CD1c-positive myeloid dendritic cell (primary cell): Measurements from ENCODE around the gene ZNF532.
A peak's percentile ranks its signal among the peaks of the same experiment; 100 is the strongest.
"Not testable (repeated sequence)": the region's sequence is repeated elsewhere in the genome, so short reads cannot be mapped to it uniquely, and the experiment has no call there.

Experiments used
- DNase-seq: peaks from one replicate; pipeline ENCODE4 v3.0.0-alpha.2; 2016; ENCODE audit errors: extremely low spot score

ZNF532 gene

DNA sequence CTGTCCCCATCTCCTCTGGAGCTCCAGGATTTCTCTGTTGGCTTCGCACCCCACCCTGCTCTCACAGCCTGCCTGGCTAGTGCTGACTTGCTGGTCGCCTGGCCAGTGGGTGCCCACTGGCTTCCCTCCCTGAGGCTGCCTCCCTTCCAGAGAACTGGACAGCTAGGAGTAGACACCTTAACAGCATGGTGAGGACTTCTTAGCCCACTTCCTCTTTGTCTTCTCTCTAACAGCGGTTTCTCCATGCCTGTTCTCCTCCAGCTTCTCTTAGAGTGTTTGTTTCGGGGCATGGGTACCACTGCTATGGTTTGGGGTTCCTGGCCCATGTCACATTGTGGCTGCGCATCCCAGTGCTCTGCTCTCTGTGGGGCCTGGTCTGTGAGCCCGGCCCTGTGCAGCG lies 37.1 kb downstream of the ZNF532 start:
- DNase-seq: no peak

DNA sequence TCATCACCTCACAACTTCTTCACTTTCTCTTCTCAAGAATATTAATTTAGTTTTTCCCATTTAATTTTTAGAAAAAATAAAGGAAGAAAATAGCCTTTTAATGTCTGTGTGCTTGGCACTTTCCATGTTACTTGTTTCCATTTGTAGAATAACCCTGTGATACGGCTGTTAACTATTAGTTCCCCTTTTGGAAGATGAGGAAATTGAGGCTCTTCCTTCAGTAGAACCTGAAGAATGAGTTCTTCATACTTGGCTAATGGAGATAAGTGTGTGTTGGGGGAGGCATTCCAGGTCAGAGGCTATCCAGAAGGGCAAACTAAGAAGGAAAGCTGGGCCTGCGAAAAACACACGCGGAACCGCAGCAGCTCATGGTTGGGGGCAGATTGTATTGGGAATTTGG lies 38.3 kb downstream of the ZNF532 start:
- peak; percentile 20 for DNase-seq

DNA sequence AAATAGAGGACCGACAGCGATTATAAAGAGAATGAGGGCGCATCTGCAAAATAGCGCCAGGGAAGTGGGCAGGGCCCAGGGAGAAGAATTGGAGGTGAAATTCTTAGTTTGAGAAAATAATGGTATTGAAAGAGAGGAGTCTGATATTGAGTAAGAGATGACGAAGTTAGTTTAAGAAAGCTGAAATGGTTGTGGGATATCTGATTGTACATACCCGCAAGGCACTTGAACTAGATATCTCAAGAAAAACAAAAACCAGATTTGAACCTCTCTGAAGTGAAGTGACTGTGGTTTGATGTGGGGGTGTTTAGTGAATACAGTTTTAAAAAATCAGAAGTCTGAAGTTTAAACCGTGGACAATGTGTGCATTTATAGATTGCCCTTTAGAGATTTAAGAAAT lies 38.9 kb downstream of the ZNF532 start:
- DNase-seq: no peak

GRCh38 chr18:58905777-58906428 lies 41.2 kb downstream of the ZNF532 start:
- no peak for DNase-seq

DNA sequence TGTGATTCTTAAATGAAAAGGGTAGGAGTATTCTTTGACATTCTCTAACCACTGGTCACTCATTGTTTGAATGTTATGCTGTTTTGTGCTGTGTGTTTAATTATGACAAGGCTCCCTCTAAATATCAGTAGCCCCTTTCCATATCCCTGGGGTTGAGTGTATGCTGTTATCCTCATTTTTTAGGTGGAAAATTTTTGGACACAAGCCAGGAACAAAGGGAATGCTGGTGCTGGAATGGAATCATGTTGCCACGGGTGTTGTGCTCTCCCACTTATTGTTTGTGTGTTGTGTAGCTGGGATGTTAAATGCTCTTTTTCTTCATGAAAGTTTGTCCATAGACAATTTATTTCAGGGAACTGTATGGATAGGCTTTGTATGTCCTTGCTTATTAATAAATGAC lies 43.3 kb downstream of the ZNF532 start:
- no peak for DNase-seq

GRCh38 chr18:58909521-58909920 lies 44.8 kb downstream of the ZNF532 start:
- DNase-seq: no peak

DNA sequence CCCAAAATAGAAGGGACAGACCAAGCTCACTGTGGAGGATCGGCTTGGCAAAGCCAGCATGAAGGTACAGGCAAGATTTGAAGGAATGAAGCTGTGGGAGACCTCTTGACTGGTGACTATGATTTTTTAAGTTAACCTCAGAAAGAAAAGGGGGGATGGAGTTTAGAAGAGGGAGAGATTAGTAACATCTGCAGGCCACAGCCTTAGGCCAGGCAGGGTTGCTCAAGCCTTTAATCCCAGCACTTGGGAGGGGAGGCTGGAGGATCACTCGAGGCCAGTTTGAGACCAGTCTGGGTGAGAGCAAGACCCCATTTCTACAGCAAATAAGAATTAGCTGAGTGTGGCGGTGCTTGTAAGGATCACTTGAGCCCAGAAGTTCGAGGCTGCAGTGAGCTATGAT lies 46.6 kb downstream of the ZNF532 start:
- no peak for DNase-seq

DNA sequence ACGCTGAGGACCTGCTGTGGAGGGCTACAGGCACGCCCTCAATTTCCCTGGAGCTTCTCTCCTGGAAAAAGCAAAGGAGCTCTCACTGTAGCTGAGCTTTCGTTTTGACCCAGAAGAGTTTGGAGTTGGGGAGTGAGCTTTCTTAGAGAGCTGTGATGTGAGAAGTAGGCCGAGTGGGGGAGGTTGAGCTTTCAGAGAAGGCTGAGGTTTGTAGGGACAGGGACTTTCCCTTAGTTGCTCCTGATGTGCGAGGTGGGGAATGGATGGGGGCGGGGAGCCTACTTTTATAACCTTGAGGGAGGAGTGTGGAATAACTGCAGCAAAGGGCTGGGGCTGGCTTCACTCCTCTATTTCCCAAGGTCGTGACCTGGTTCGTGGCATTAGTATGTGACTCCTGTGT lies 47.1 kb downstream of the ZNF532 start:
- no peak for DNase-seq

DNA sequence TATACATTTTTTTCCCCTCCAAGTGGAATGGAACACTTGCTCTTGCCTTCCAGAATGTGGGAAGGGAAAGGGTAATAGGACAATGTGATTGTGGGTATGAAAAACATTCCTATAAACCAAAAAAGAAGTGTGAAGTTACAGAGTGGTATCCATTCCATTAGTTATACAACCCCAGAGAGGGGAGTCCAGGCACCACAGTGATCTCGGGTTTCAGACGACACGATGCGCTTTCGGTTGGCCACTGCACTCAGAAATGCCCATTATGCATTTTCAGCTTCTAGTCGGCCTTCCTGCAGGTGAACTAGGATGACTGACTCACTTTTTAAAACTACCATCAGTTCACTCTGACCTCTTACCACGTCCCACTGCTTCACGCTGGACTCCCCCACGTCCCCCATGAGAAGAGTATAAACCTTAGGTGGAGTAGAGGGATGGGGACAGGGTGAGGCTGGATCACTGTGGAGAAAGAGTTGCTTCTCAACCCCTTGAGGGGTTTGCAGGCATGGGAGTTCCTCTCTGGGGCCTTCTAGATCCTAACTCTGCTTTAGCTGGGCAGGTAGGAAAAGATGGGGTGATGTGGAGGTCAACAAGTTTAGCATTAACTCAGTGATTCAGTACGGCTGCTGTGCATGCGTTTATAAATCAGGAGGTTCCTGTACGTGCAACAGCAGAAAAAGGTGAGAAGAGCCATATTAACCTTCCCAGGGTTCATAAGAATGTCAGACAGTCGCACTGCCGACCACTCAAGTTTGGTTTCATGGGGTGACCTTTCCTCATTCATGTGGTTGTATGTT lies 50.5 kb downstream of the ZNF532 start:
- no peak for DNase-seq

DNA sequence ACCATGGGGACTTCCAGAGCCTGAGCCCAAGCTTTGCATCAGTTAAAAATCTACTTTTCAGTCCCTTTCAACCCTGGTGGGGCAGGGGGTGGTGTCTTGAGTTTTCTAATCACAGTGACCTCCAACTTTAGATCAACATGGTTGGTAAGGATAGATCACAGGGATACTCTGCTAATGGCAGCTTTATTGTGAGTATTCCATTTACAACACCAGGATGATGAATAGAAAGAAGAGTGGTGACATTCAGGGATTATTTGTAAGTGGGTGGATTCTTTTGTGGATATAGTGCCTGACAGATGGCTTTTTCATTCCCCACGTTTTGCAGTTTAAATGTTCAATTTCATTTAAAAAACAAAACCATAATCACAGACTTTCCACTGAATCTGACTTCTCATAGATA lies 51.3 kb downstream of the ZNF532 start:
- DNase-seq: no peak

DNA sequence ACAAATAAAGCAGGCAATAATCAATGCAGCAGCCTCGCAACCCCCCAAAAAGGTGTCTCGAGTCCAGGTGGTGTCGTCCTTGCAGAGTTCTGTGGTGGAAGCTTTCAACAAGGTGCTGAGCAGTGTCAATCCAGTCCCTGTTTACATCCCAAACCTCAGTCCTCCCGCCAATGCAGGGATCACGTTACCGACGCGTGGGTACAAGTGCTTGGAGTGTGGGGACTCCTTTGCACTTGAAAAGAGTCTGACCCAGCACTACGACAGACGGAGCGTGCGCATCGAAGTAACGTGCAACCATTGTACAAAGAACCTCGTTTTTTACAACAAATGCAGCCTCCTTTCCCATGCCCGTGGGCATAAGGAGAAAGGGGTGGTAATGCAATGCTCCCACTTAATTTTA lies 55.3 kb downstream of the ZNF532 start:
- not testable (repeated sequence) for DNase-seq

GRCh38 chr18:58922995-58923394 lies 58.3 kb downstream of the ZNF532 start:
- DNase-seq: no peak

GRCh38 chr18:58924473-58924872 lies 59.8 kb downstream of the ZNF532 start:
- DNase-seq: no peak

DNA sequence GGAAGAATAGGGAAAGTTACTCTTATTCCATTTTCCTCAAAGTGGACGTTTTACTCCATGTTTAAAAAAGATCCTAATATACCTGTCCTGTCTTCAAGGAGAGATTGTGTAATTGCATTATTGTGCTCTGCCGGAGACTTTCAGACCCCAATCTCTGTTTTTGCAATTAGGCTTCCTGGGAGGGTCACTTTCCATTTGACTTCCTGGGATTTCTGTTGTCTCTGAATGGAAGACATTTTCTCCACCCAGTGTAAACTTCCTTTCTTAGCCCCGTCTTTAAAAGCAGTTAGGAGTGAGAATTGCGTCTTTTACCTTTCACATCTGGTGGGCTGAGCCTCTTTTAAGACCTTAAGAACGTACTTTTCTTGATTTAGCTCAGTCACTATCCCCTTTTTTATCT lies 63.0 kb downstream of the ZNF532 start:
- DNase-seq: no peak

DNA sequence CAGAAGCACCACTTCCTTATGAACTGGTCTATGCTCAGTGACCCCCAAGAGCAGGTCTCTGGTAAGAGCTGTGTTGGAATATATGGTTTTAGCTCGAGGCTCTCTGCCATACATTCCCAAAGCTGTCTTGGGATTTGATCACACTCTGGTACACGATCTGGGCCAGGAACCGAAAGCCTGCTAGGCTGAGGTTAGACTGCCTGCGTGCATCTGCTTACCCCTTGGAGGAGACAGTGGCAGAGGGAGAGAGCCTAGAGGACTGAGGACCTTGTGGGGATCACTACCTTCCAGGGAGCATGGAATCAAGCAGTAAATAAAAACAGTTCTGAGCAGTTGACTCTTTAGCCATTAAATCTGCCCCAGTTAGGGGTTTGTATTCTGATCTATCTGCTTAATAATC lies 63.7 kb downstream of the ZNF532 start:
- DNase-seq: no peak

DNA sequence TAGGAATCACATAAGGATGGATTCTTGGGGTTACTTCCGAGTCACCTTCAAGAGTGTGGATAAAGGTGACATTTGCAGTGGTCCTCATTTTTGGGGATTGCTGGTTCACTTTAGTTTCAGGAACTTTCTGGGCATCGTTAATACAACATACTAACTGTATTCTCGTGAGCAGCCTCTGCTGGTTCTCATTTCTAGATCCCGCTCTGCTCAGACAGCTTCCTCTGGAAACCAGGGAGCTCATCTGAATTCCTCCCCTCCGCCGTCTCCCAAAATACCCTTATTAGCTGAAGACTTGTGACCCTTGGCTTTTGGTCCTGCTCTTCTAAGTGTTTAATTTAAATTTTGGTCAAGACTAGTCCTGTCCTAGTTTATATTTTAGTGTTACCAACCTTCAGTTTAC lies 64.5 kb downstream of the ZNF532 start:
- DNase-seq: no peak

- DNase-seq: no peak
Measured at GRCh38 chr18:58934356-58934755, 69.7 kb downstream of the ZNF532 start.

DNA sequence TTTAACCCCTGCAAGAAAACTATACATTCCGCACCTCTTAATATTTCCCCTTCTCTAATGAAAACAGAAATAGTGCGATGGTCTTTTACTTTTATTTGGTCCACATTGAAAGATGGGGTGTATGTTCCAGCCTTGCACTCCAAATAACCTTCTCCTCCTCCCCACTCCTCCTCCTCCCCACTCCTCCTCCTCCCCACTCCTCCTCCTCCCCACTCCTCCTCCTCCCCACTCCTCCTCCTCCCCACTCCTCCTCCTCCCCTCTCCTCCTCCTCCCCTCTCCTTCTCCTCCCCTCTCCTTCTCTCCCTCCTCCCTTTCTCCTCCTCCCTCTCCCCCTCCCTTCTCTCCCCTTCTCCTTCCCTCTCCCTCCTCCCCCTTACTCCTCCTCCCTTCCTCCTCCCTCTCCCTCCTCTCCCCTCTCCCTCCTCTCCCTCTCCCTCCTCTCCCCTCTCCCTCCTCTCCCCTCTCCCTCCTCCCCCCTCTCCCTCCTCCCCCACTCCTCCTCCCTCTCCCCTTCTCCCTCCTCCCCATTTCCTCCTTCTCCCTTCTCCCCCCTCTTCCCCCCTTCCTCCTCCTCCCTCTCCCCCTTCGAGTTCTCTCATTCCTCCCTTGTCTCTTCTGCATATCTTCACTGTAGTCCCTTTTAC lies 70.4 kb downstream of the ZNF532 start:
- DNase-seq: no peak

DNA sequence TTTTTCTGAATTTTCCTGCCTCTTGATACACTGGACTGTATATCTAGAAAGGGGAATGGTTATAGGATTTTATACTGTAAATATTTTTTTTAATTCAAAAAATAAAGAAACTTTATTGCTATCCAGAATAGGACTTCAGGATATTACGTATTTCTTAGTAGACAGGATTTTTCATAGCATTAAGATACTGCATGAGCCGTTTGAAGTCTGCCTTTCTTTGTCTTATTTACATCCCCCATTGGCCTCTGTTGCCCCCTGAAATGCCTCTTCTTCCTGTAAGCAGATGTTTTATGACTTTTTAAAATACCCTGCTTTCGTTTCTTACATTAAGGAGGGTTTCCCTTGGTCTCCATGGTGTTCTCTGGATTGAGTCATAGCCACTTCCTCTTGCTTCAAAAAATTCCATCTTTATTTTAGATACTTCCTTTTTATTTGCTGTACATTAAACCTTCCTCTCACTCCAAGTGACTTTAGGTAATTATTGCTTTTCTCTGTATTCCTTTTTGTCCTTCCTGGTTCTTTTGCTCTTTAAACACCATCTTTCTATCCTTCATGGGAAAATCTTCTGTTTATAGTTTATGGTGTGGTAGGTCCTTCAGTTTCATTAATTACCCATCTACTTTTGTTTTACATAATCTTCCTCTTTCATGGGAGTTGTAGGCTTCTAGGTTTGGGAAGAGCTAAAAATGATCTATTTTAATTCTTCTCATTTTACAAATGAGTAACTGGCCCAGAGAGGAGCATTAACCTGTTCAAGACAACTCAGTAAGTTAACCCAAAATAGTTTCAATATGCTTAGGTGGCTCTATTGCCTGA lies 72.6 kb downstream of the ZNF532 start:
- peak; percentile 62 for DNase-seq

DNA sequence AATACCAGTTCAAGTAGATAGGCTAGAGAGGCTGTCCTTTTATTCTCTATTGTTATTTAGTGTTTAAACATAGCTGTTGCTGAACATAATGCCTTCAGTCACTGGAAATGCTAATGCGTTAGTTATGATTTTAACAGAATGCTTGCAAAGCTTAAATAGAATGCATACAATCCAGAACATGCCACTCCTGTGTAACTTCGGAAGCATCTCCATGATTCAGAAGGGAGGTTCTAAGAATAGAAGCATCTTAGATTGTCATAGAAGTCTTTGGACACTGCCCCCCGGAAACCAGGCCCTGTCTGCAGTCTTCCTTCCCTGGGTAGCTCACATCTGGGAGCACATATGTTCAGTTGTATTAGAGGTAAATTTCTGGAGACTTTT lies 73.2 kb downstream of the ZNF532 start:
- no peak for DNase-seq

DNA sequence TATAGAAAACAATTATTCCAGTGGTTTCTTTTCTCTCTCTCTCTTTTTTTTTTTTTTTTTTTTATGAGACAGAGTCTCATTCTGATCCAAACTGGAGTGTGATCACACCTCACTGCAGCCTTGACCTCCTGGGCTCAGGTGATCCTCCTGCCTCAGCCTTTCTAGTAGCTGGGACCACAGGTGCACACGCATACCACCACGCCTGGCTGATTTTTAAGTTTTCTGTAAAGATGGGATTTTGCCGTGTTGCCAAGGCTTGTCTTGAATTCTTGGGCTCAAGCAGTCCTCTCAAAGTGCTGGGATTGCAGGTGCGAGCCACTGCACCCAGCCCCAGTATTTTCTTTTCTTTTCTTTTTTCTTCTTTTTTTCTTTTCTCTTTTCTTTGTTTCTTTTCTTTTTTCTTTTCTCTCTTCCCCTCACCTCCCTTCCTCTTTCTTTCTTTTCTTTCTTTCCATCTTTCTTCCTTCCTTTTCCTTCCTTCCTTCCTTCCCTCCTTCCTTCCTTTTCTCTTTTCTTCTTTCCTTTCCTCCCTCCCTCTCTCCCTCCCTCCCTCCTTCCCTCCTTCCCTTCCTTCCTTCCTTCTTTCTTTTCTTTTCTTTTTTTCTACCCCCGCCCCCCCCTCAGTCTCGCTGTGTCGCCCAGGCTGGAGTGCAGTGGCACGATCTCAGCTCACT lies 76.9 kb downstream of the ZNF532 start:
- no peak for DNase-seq

DNA sequence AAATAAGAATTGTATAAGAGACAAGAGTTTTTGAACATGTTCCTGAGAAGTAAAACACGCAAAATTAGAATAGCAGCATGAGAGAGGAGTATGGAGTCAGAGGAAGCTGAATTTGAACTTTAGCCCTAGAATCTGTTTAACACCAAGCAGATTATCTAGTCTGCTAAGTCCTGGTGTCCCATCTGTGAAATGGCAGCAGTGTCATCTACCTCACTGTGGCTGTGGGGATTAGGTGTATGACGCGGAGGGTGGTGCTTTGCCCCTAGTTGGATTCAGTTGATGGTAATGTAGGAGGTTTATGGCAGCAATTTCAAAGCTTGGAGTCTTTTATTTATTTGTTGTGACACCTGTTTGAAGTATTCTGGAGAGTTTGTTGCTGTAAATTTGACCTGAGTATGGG lies 79.2 kb downstream of the ZNF532 start:
- DNase-seq: no peak
